ENCODE data around the gene NFAT5.

Gene NFAT5

GRCh38 chr16:69590590-69590989, 24.8 kb downstream of the NFAT5 start:
- DNase-seq (ENCODE audit: extremely low read depth in 1 of 2, low read depth in 1 of 2): no peak

GRCh38 chr16:69593751-69594255, 28.0 kb downstream of the NFAT5 start:
- DNase-seq (ENCODE audit: extremely low read depth in 1 of 2, low read depth in 1 of 2): no peak

- DNase-seq (ENCODE audit: extremely low read depth in 1 of 2, low read depth in 1 of 2): no peak
Measured at GRCh38 chr16:69595127-69596036, 29.6 kb downstream of the NFAT5 start.

GRCh38 chr16:69596801-69597200, 31.0 kb downstream of the NFAT5 start:
- no peak for DNase-seq (ENCODE audit: extremely low read depth in 1 of 2, low read depth in 1 of 2)

- DNase-seq (ENCODE audit: extremely low read depth in 1 of 2, low read depth in 1 of 2): no peak
Measured at GRCh38 chr16:69598045-69598444, 32.3 kb downstream of the NFAT5 start.

GRCh38 chr16:69599731-69600130, 34.0 kb downstream of the NFAT5 start:
- no peak for DNase-seq (ENCODE audit: extremely low read depth in 1 of 2, low read depth in 1 of 2)

- DNase-seq (ENCODE audit: extremely low read depth in 1 of 2, low read depth in 1 of 2): no peak
Measured at GRCh38 chr16:69600202-69600601, 34.4 kb downstream of the NFAT5 start.

- DNase-seq (ENCODE audit: extremely low read depth in 1 of 2, low read depth in 1 of 2): no peak
Measured at GRCh38 chr16:69601250-69601649, 35.5 kb downstream of the NFAT5 start.

- no peak for DNase-seq (ENCODE audit: extremely low read depth in 1 of 2, low read depth in 1 of 2)
Measured at GRCh38 chr16:69606985-69607384, 41.2 kb downstream of the NFAT5 start.

- no peak for DNase-seq (ENCODE audit: extremely low read depth in 1 of 2, low read depth in 1 of 2)
Measured at GRCh38 chr16:69607674-69608073, 41.9 kb downstream of the NFAT5 start.

GRCh38 chr16:69610356-69610755, 44.6 kb downstream of the NFAT5 start:
- no peak for DNase-seq (ENCODE audit: extremely low read depth in 1 of 2, low read depth in 1 of 2)

GRCh38 chr16:69611103-69611640, 45.4 kb downstream of the NFAT5 start:
- DNase-seq (ENCODE audit: extremely low read depth in 1 of 2, low read depth in 1 of 2): no peak

GRCh38 chr16:69613378-69614154, 47.8 kb downstream of the NFAT5 start:
- no peak for DNase-seq (ENCODE audit: extremely low read depth in 1 of 2, low read depth in 1 of 2)

GRCh38 chr16:69615528-69615927, 49.8 kb downstream of the NFAT5 start:
- DNase-seq (ENCODE audit: extremely low read depth in 1 of 2, low read depth in 1 of 2): no peak

GRCh38 chr16:69616082-69616481, 50.3 kb downstream of the NFAT5 start:
- DNase-seq (ENCODE audit: extremely low read depth in 1 of 2, low read depth in 1 of 2): no peak

GRCh38 chr16:69618307-69618706, 52.5 kb downstream of the NFAT5 start:
- DNase-seq (ENCODE audit: extremely low read depth in 1 of 2, low read depth in 1 of 2): no peak

- no peak for DNase-seq (ENCODE audit: extremely low read depth in 1 of 2, low read depth in 1 of 2)
Measured at GRCh38 chr16:69618721-69619120, 53.0 kb downstream of the NFAT5 start.

- no peak for DNase-seq (ENCODE audit: extremely low read depth in 1 of 2, low read depth in 1 of 2)
Measured at GRCh38 chr16:69619514-69619913, 53.7 kb downstream of the NFAT5 start.

GRCh38 chr16:69620573-69620972, 54.8 kb downstream of the NFAT5 start:
- DNase-seq (ENCODE audit: extremely low read depth in 1 of 2, low read depth in 1 of 2): no peak

- no peak for DNase-seq (ENCODE audit: extremely low read depth in 1 of 2, low read depth in 1 of 2)
Measured at GRCh38 chr16:69621225-69621624, 55.5 kb downstream of the NFAT5 start.

- no peak for DNase-seq (ENCODE audit: extremely low read depth in 1 of 2, low read depth in 1 of 2)
Measured at GRCh38 chr16:69626256-69626655, 60.5 kb downstream of the NFAT5 start.
